LHCN-M2 (cell line): Measurements from ENCODE around the gene FOXP2. TPM values are rescaled to one million over a fixed set of nuclear protein-coding genes. Genes with fewer than 3 reads are reported as not detected.
"Not testable (repeated sequence)": the region's sequence is repeated elsewhere in the genome, so short reads cannot be mapped to it uniquely, and the experiment has no call there.

Experiments
- DNase-seq: peaks from one replicate; pipeline ENCODE4 v3.0.0-alpha.2; 2012; ENCODE audit warnings: low read depth
- total RNA-seq: library from RNA; depleted of rRNA; stranded (reverse); fragments of >200 nt; gene quantifications from 2 replicates; pipeline ENCODE4 v1.2.3, GENCODE V29; 2014

Gene FOXP2
- total RNA-seq, 1 experiment from 2014 or later, result 0.34 TPM

GRCh38 chr7:114588506-114588905 lies 173.9 kb downstream of the FOXP2 start:
- no peak for DNase-seq

- no peak for DNase-seq
These were observed 174.8 kb downstream of the FOXP2 start for GRCh38 chr7:114589436-114589835.

GRCh38 chr7:114590298-114590697 lies 175.7 kb downstream of the FOXP2 start:
- no peak for DNase-seq

- DNase-seq, result no peak
These were observed 184.3 kb downstream of the FOXP2 start for GRCh38 chr7:114598946-114599345.

GRCh38 chr7:114606100-114606499 lies 191.5 kb downstream of the FOXP2 start:
- no peak for DNase-seq

- not testable (repeated sequence) for DNase-seq
These were observed 194.2 kb downstream of the FOXP2 start for GRCh38 chr7:114608822-114609221.

GRCh38 chr7:114620208-114620607 lies 205.6 kb downstream of the FOXP2 start:
- no peak for DNase-seq

- no peak for DNase-seq
These were observed 207.6 kb downstream of the FOXP2 start for GRCh38 chr7:114622221-114622620.

GRCh38 chr7:114623146-114623545 lies 208.5 kb downstream of the FOXP2 start:
- no peak for DNase-seq

- DNase-seq, result no peak
These were observed 212.6 kb downstream of the FOXP2 start for GRCh38 chr7:114627231-114627630.

- no peak for DNase-seq
These were observed 213.7 kb downstream of the FOXP2 start for GRCh38 chr7:114628362-114628761.

GRCh38 chr7:114629762-114630161 lies 215.1 kb downstream of the FOXP2 start:
- DNase-seq, result no peak

- no peak for DNase-seq
These were observed 215.8 kb downstream of the FOXP2 start for GRCh38 chr7:114630201-114630990.

- no peak for DNase-seq
These were observed 216.7 kb downstream of the FOXP2 start for GRCh38 chr7:114631249-114631822.

- no peak for DNase-seq
These were observed 224.8 kb downstream of the FOXP2 start for GRCh38 chr7:114639451-114639850.

- no peak for DNase-seq
These were observed 229.8 kb downstream of the FOXP2 start for GRCh38 chr7:114644455-114644854.

GRCh38 chr7:114645451-114645850 lies 230.8 kb downstream of the FOXP2 start:
- DNase-seq, result no peak

- DNase-seq, result no peak
These were observed 232.9 kb downstream of the FOXP2 start for GRCh38 chr7:114647518-114647917.

GRCh38 chr7:114648117-114648516 lies 233.5 kb downstream of the FOXP2 start:
- no peak for DNase-seq

GRCh38 chr7:114648680-114649079 lies 234.1 kb downstream of the FOXP2 start:
- DNase-seq, result no peak

- DNase-seq, result no peak
These were observed 235.1 kb downstream of the FOXP2 start for GRCh38 chr7:114649689-114650088.

- DNase-seq, result no peak
These were observed 235.9 kb downstream of the FOXP2 start for GRCh38 chr7:114650491-114650890.

- no peak for DNase-seq
These were observed 237.4 kb downstream of the FOXP2 start for GRCh38 chr7:114652041-114652440.
